Nephron (organoid): ENCODE measurements around the gene NAV2.

Experiments used
- H3K27ac Mint-ChIP-seq, 3 experiments: 2 replicates each; pipeline ENCODE4 v1.8.0; 2020; ENCODE audit warnings: mixed read lengths in 3 of 3, mild to moderate bottlenecking in 2 of 3, moderate library complexity in 1 of 3
- H3K27me3 Mint-ChIP-seq: 2 replicates; pipeline ENCODE4 v1.8.0; 2021; ENCODE audit warnings: low read depth, mild to moderate bottlenecking, moderate library complexity, mixed read lengths
- H3K36me3 Mint-ChIP-seq: 2 replicates; pipeline ENCODE4 v1.8.0; 2020; ENCODE audit warnings: low read depth, mixed read lengths
- H3K4me1 Mint-ChIP-seq: 2 replicates; pipeline ENCODE4 v1.8.0; 2020; ENCODE audit warnings: mixed read lengths
- H3K4me3 Mint-ChIP-seq, 3 experiments: 2 replicates each; pipeline ENCODE4 v1.8.0; 2020; ENCODE audit warnings: mild to moderate bottlenecking in 3 of 3, mixed read lengths in 3 of 3, moderate library complexity in 2 of 3
- H3K9me3 Mint-ChIP-seq: 2 replicates; pipeline ENCODE4 v1.8.0; 2020; ENCODE audit warnings: mixed read lengths
- CTCF ChIP-seq, 3 experiments: fragments of 200-600 bp; sonication (generic); IDR thresholded peaks; one replicate each; pipeline ENCODE4 v1.5.0; 2021; ENCODE audit warnings: antibody characterized with exemption in 3 of 3; ENCODE audit not compliant: unreplicated experiment in 3 of 3

Gene NAV2

DNA sequence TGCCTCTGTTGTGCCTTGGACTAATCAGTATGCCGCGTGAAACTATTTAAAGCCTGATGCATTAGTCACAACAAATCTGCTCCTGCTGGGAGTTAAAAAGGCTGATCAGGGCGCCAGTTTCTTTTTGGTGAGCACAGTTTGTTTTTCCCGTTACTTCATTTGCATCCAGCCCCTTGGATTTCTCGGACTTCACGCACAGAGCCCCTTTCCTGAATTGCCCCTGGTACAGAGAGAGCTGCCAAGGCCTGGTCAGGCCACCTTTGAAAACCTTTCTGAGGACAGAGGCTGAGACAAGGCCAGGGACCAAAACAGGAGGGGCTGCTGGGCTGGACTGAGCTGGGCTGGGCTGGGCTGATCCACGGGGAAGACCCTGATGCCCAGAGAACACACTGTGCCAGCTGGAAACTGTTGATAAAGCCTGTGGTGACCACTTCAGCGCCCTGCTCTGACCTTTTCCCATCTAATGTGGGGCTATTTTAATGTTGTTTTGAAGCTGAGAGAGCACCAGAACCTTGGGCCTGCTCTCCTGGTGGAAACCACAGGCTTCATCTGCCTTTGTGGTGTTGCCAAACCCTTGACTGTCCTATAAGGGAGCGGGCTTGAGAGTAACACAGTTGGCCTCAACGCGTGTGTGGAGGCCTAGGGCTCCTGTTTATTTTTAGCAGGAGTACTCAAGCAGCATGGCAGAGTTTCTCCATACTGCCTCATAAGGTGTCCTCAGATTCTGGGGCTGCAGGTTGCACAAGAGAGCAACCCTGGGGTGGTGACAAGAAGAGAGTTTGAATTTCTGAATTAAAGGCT is 44.2 kb downstream of the NAV2 start:
- Mint-ChIP-seq H3K36me3 (no peaks in the 10 kb centered on the region), H3K27ac (no peak overlapping the region), H3K4me3 (no peak overlapping the region), H3K27me3 (peaks cover 16% of the 10 kb centered on the region), H3K9me3 (no peaks in the 10 kb centered on the region), H3K4me1 (no peaks in the 10 kb centered on the region)
- no peak for TF ChIP-seq CTCF (IDR thresholded peaks at IDR 0.05; ENCODE audit: unreplicated experiment in 3 of 3)

DNA sequence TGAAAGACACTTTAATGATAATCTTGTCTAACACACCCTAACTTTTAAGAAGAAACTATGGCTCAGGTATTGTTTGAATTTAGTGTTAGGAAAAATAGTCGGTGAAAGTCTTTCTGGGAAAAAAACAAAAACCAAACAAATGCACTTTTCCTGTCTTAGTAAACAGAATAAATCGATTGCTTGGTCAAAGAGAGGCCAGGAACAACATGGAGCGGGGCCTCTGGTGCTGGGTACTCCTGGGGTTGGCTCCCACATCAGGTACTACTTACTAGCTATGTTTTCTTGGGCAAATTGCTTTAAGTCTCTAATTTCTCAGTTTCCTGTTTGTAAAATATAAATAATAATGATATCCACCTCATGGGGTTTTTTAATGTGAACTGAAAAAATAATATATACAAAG is 46.8 kb downstream of the NAV2 start:
- no peak for TF ChIP-seq CTCF (IDR thresholded peaks at IDR 0.05; ENCODE audit: unreplicated experiment in 3 of 3)
- Mint-ChIP-seq H3K4me3 (no peak overlapping the region), H3K27ac (no peak overlapping the region), H3K9me3 (no peaks in the 10 kb centered on the region), H3K27me3 (peaks cover 22% of the 10 kb centered on the region), H3K4me1 (peaks cover 7% of the 10 kb centered on the region), H3K36me3 (no peaks in the 10 kb centered on the region)

GRCh38 chr11:19762266-19762665 is 49.6 kb downstream of the NAV2 start:
- TF ChIP-seq CTCF (IDR thresholded peaks at IDR 0.05; ENCODE audit: unreplicated experiment in 3 of 3), result no peak
- peaks cover 30% of the 10 kb centered on the region for H3K27me3 Mint-ChIP-seq

GRCh38 chr11:19763330-19763729 is 50.7 kb downstream of the NAV2 start:
- Mint-ChIP-seq H3K4me3 (no peak overlapping the region), H3K36me3 (no peaks in the 10 kb centered on the region), H3K27ac (no peak overlapping the region), H3K27me3 (peaks cover 25% of the 10 kb centered on the region), H3K4me1 (peaks cover 7% of the 10 kb centered on the region), H3K9me3 (no peaks in the 10 kb centered on the region)
- TF ChIP-seq CTCF (IDR thresholded peaks at IDR 0.05; ENCODE audit: unreplicated experiment in 3 of 3), result no peak

More at GRCh38 chr11:19762266-19762665, 49.6 kb downstream of the NAV2 start:
- no peaks in the 10 kb centered on the region for H3K36me3 Mint-ChIP-seq
- H3K27ac Mint-ChIP-seq, result no peak overlapping the region
- H3K4me1 Mint-ChIP-seq, result peaks cover 7% of the 10 kb centered on the region
- no peak overlapping the region for H3K4me3 Mint-ChIP-seq
- H3K9me3 Mint-ChIP-seq, result no peaks in the 10 kb centered on the region

GRCh38 chr11:19766206-19766605 is 53.6 kb downstream of the NAV2 start:
- Mint-ChIP-seq H3K27me3 (peaks cover 23% of the 10 kb centered on the region), H3K9me3 (no peaks in the 10 kb centered on the region), H3K27ac (no peak overlapping the region), H3K4me3 (no peak overlapping the region), H3K4me1 (peaks cover 7% of the 10 kb centered on the region), H3K36me3 (no peaks in the 10 kb centered on the region)
- no peak for TF ChIP-seq CTCF (IDR thresholded peaks at IDR 0.05; ENCODE audit: unreplicated experiment in 3 of 3)

GRCh38 chr11:19766810-19767209 is 54.2 kb downstream of the NAV2 start:
- no peak for TF ChIP-seq CTCF (IDR thresholded peaks at IDR 0.05; ENCODE audit: unreplicated experiment in 3 of 3)
- Mint-ChIP-seq H3K9me3 (no peaks in the 10 kb centered on the region), H3K27ac (no peak overlapping the region), H3K4me3 (no peak overlapping the region), H3K4me1 (peaks cover 7% of the 10 kb centered on the region), H3K27me3 (peaks cover 25% of the 10 kb centered on the region), H3K36me3 (no peaks in the 10 kb centered on the region)
